Left forelimb (tissue), 1 donor: ENCODE measurements around the gene KLHL40.

ENCODE experiments used
- DNase-seq: peaks from one replicate; pipeline ENCODE4 v3.0.0-alpha.2; 2018; ENCODE audit warnings: low spot score

The KLHL40 gene

GRCh38 chr3:42657675-42658074 is 27.7 kb upstream of the KLHL40 start:
- DNase-seq = no peak

- no peak for DNase-seq
These were observed 27.1 kb upstream of the KLHL40 start for GRCh38 chr3:42658091-42658770.

- DNase-seq = no peak
These were observed 26.5 kb upstream of the KLHL40 start for GRCh38 chr3:42658771-42659390.

- no peak for DNase-seq
These were observed 25.7 kb upstream of the KLHL40 start for GRCh38 chr3:42659451-42660130.

- no peak for DNase-seq
These were observed 25.1 kb upstream of the KLHL40 start for GRCh38 chr3:42660131-42660715.

- no peak for DNase-seq
These were observed 24.4 kb upstream of the KLHL40 start for GRCh38 chr3:42660898-42661297.

- DNase-seq = no peak
These were observed 23.7 kb upstream of the KLHL40 start for GRCh38 chr3:42661593-42662022.

- DNase-seq = no peak
These were observed 23.1 kb upstream of the KLHL40 start for GRCh38 chr3:42662037-42662812.

GRCh38 chr3:42662813-42663535 is 22.4 kb upstream of the KLHL40 start:
- DNase-seq = no peak

- DNase-seq = no peak
These were observed 21.5 kb upstream of the KLHL40 start for GRCh38 chr3:42663581-42664437.

GRCh38 chr3:42664438-42664803 is 20.9 kb upstream of the KLHL40 start:
- no peak for DNase-seq

- DNase-seq = no peak
These were observed 20.1 kb upstream of the KLHL40 start for GRCh38 chr3:42665050-42665878.

GRCh38 chr3:42666022-42666421 is 19.3 kb upstream of the KLHL40 start:
- no peak for DNase-seq

GRCh38 chr3:42666577-42666998 is 18.7 kb upstream of the KLHL40 start:
- no peak for DNase-seq

GRCh38 chr3:42667096-42667522 is 18.2 kb upstream of the KLHL40 start:
- DNase-seq = no peak

- no peak for DNase-seq
These were observed 17.6 kb upstream of the KLHL40 start for GRCh38 chr3:42667523-42668412.

- DNase-seq = peak; percentile 57
These were observed 16.9 kb upstream of the KLHL40 start for GRCh38 chr3:42668413-42668760.

GRCh38 chr3:42668793-42669217 is 16.5 kb upstream of the KLHL40 start:
- peak; percentile 37 for DNase-seq
